CD14-positive monocyte (primary cell): ENCODE data around the gene RNF17. TPM values are rescaled to one million over a fixed set of nuclear protein-coding genes. Genes with fewer than 3 reads are reported as not detected.

Experiments used
- DNase-seq, 3 donors: peaks; one replicate each; pipeline ENCODE4 v3.0.0-alpha.2; 2011 to 2022
- H2AFZ ChIP-seq: 2 replicates; pipeline ENCODE4 v1.6.0; 2012; ENCODE audit warnings: mild to moderate bottlenecking, low read depth, low read length, inconsistent platforms; ENCODE audit not compliant: insufficient read depth, poor library complexity, severe bottlenecking
- H3K27ac ChIP-seq, 2 donors: 1 replicate in 1 of 2; 2 replicates in 1 of 2; pipeline ENCODE4 v1.5.1; 2012 to 2013; ENCODE audit warnings: low read length in 2 of 2, control low read depth in 1 of 2, inconsistent platforms in 1 of 2, low read depth in 1 of 2, mild to moderate bottlenecking in 1 of 2
- H3K27me3 ChIP-seq, 2 donors: one replicate each; pipeline versions ENCODE4 v1.6.0 to v1.6.1; 2011 to 2013; ENCODE audit warnings: low read length in 2 of 2; ENCODE audit not compliant: control insufficient read depth in 2 of 2, insufficient read depth in 2 of 2
- H3K36me3 ChIP-seq, 2 donors: replicated peaks in 1 of 2; 1 replicate in 1 of 2; 2 replicates in 1 of 2; pipeline versions ENCODE4 v1.5.1 to v1.6.1; 2012 to 2013; ENCODE audit warnings: low read length in 2 of 2, control low read depth in 1 of 2, inconsistent platforms in 1 of 2, mild to moderate bottlenecking in 1 of 2; ENCODE audit not compliant: insufficient read depth in 2 of 2, control insufficient read depth in 1 of 2
- H3K4me1 ChIP-seq, 2 donors: 1 replicate in 1 of 2; 2 replicates in 1 of 2; pipeline versions ENCODE4 v1.5.1 to v1.6.1; 2012 to 2013; ENCODE audit warnings: low read length in 2 of 2, control low read depth in 1 of 2, inconsistent platforms in 1 of 2, mild to moderate bottlenecking in 1 of 2, moderate library complexity in 1 of 2; ENCODE audit not compliant: insufficient read depth in 2 of 2, control insufficient read depth in 1 of 2
- H3K4me2 ChIP-seq: replicated peaks from 2 replicates; pipeline ENCODE3; 2012; ENCODE audit warnings: low read length, moderate library complexity, mild to moderate bottlenecking; ENCODE audit not compliant: poor library complexity, severe bottlenecking; ENCODE audit errors: extremely low read depth
- H3K4me3 ChIP-seq, 3 experiments: fragments of 200-600 bp in 1 of 3; sonication (generic) in 1 of 3; replicated peaks in 1 of 3; 1 replicate in 2 of 3; 2 replicates in 1 of 3; pipeline ENCODE4 v1.5.1; 2011 to 2013; ENCODE audit warnings: low read length in 3 of 3, mild to moderate bottlenecking in 3 of 3, control low read depth in 2 of 3, low read depth in 2 of 3, inconsistent platforms in 1 of 3, moderate library complexity in 1 of 3
- H3K79me2 ChIP-seq: 2 replicates; pipeline ENCODE4 v1.6.0; 2012; ENCODE audit warnings: mild to moderate bottlenecking, control low read depth, inconsistent platforms, low read length, moderate library complexity; ENCODE audit not compliant: insufficient read depth
- H3K9ac ChIP-seq: 2 replicates; pipeline ENCODE4 v1.6.0; 2017; ENCODE audit warnings: low read length, mild to moderate bottlenecking; ENCODE audit not compliant: insufficient read depth, poor library complexity, severe bottlenecking
- H3K9me3 ChIP-seq, 2 donors: replicated peaks in 1 of 2; 1 replicate in 1 of 2; 2 replicates in 1 of 2; pipeline versions ENCODE4 v1.5.1 to v1.6.1; 2012 to 2013; ENCODE audit warnings: low read length in 2 of 2, control low read depth in 1 of 2; ENCODE audit not compliant: control insufficient read depth in 1 of 2, insufficient read depth in 1 of 2
- H4K20me1 ChIP-seq: 2 replicates; pipeline ENCODE4 v1.6.0; 2012; ENCODE audit warnings: mild to moderate bottlenecking, low read length, control low read depth, moderate library complexity; ENCODE audit not compliant: insufficient read depth
- H3K27ac Mint-ChIP-seq, 7 donors: one replicate each; pipeline ENCODE4 v1.8.0; 2020; ENCODE audit warnings: mild to moderate bottlenecking in 7 of 7, mixed read lengths in 7 of 7, moderate library complexity in 6 of 7, inconsistent platforms in 2 of 7
- H3K27me3 Mint-ChIP-seq, 3 donors: one replicate each; pipeline ENCODE4 v1.8.0; 2021 to 2022; ENCODE audit warnings: low read depth in 3 of 3, mild to moderate bottlenecking in 3 of 3, mixed read lengths in 3 of 3, moderate library complexity in 3 of 3, inconsistent platforms in 1 of 3
- H3K36me3 Mint-ChIP-seq, 2 donors: one replicate each; pipeline ENCODE4 v1.8.0; 2020; ENCODE audit warnings: mixed read lengths in 2 of 2, inconsistent platforms in 1 of 2, mild to moderate bottlenecking in 1 of 2
- H3K4me1 Mint-ChIP-seq: one replicate; pipeline ENCODE4 v1.8.0; 2020; ENCODE audit warnings: mild to moderate bottlenecking, mixed read lengths
- H3K4me3 Mint-ChIP-seq, 2 donors: one replicate each; pipeline ENCODE4 v1.8.0; 2020; ENCODE audit warnings: mild to moderate bottlenecking in 2 of 2, mixed read lengths in 2 of 2, moderate library complexity in 1 of 2
- H3K9me3 Mint-ChIP-seq, 7 donors: one replicate each; pipeline ENCODE4 v1.8.0; 2020 to 2022; ENCODE audit warnings: mixed read lengths in 7 of 7, mild to moderate bottlenecking in 6 of 7, moderate library complexity in 6 of 7, inconsistent platforms in 2 of 7
- WGBS: methylation state at CpG from one replicate; pipeline ENCODE4 v1.1.5; 2013; ENCODE audit warnings: missing lambda C conversion rate; ENCODE audit not compliant: insufficient coverage; 5-methylcytosine and 5-hydroxymethylcytosine counted together
- intact Hi-C, 2 donors: fragments of 100-400 bp; cut with micrococcal nuclease; formaldehyde crosslinking; loops; one replicate each; pipeline versions ENCODE4 v1.15.0 to v1.15.1; 2023
- polyA plus RNA-seq, 3 donors: library from polyadenylated mRNA; depleted of rRNA in 1 of 3; unstranded in 2 of 3; stranded (reverse) in 1 of 3; fragments of 300-500 nt in 2 of 3; fragments of >200 nt in 1 of 3; fragmentation: Illumina TruSeq in 2 of 3; gene quantifications; 1 replicate in 2 of 3; 2 replicates in 1 of 3; pipeline ENCODE4 v1.2.3, GENCODE V29; 2012 to 2021
- TF ChIP-seq, protein P1 (sequence below): fragments of 200-600 bp; IDR thresholded peaks from one replicate; pipeline ENCODE4 v1.8.0; 2022; ENCODE audit warnings: antibody characterized with exemption, mild to moderate bottlenecking

Gene RNF17
- polyA plus RNA-seq, 3 donors, result not detected

DNA sequence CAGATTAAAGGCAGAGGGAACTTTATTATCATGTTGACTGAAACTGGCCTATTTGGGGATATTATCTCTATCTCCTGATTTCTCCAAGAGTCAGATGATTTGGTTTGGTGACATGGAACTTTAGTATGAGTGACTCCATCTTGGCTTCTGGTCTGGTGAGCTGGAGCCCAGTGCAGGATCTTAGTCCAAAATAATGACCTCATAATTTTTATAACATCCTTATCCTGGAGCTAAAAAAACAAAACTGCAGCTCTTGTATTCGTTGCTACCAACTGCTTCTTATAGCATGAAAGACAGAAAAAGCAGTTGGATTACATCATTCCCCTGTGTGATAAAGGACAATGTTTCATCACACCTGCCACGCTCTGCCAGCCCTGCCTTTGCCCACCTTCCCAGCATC is 39.3 kb upstream of the RNF17 start:
- Histone ChIP-seq H4K20me1 (no peaks in the 10 kb centered on the region), H3K79me2 (no peaks in the 10 kb centered on the region), H2AFZ (no peak overlapping the region), H3K9me3 (no peaks in the 10 kb centered on the region), H3K9ac (no peak overlapping the region), H3K36me3 (no peaks in the 10 kb centered on the region), H3K4me2 (no peak overlapping the region), H3K27me3 (no peaks in the 10 kb centered on the region), H3K4me1 (no peaks in the 10 kb centered on the region), H3K4me3 (no peak overlapping the region), H3K27ac (no peak overlapping the region)
- intact Hi-C loops, result no loop called here
- peaks cover 2 to 4% (median 2%) of the 10 kb centered on the region in 3 donors for H3K27me3 Mint-ChIP-seq
- no peaks in the 10 kb centered on the region for H3K36me3 Mint-ChIP-seq
- WGBS, result 31% methylated on average over 2 of the region's 2 CpGs
- peaks cover 0 to 2% (median 0%) of the 10 kb centered on the region in 7 donors for H3K9me3 Mint-ChIP-seq
- TF ChIP-seq, protein P1, sequence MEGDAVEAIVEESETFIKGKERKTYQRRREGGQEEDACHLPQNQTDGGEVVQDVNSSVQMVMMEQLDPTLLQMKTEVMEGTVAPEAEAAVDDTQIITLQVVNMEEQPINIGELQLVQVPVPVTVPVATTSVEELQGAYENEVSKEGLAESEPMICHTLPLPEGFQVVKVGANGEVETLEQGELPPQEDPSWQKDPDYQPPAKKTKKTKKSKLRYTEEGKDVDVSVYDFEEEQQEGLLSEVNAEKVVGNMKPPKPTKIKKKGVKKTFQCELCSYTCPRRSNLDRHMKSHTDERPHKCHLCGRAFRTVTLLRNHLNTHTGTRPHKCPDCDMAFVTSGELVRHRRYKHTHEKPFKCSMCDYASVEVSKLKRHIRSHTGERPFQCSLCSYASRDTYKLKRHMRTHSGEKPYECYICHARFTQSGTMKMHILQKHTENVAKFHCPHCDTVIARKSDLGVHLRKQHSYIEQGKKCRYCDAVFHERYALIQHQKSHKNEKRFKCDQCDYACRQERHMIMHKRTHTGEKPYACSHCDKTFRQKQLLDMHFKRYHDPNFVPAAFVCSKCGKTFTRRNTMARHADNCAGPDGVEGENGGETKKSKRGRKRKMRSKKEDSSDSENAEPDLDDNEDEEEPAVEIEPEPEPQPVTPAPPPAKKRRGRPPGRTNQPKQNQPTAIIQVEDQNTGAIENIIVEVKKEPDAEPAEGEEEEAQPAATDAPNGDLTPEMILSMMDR, result no peak
- H3K4me3 Mint-ChIP-seq, result no peak overlapping the region
- H3K4me1 Mint-ChIP-seq, result peaks cover 2% of the 10 kb centered on the region
- DNase-seq, result no peak
- H3K27ac Mint-ChIP-seq, result no peak overlapping the region

DNA sequence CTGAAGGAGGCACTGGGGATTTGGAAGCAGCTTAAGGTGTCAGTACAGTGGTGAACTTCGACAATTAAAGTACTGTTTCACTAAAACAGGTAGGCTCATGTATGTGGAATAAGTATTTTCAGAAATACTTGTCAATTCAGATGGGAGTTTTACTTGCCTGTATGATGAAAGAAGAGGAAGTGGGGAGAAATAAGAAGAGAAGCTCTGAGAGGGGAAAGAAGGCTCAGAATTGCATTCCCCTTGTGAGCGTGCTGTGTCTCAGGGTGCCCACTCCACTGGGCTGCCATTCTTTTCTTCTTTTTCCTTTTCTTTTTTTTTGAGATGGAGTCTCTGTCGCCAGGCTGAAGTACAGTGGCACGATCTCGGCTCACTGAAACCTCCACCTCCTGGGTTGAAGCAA is 38.6 kb upstream of the RNF17 start:
- Mint-ChIP-seq H3K4me1 (peaks cover 2% of the 10 kb centered on the region), H3K27me3 (peaks cover 0 to 2% (median 2%) of the 10 kb centered on the region in 3 donors), H3K4me3 (no peak overlapping the region), H3K27ac (no peak overlapping the region), H3K9me3 (peaks cover 0 to 3% (median 0%) of the 10 kb centered on the region in 7 donors), H3K36me3 (no peaks in the 10 kb centered on the region)
- no peak for DNase-seq
- TF ChIP-seq, protein P1, result no peak
- Histone ChIP-seq H3K27ac (no peak overlapping the region), H3K4me1 (no peaks in the 10 kb centered on the region), H3K9ac (no peak overlapping the region), H3K27me3 (no peaks in the 10 kb centered on the region), H4K20me1 (no peaks in the 10 kb centered on the region), H3K79me2 (no peaks in the 10 kb centered on the region), H3K4me3 (no peak overlapping the region), H3K4me2 (no peak overlapping the region), H3K36me3 (no peaks in the 10 kb centered on the region), H3K9me3 (no peaks in the 10 kb centered on the region), H2AFZ (no peak overlapping the region)
- WGBS, result 94% methylated on average over 3 of the region's 5 CpGs
- intact Hi-C loops, result no loop called here
